Measurements from ENCODE around the gene FAM53C. TPM values are rescaled to one million over a fixed set of nuclear protein-coding genes. Genes with fewer than 3 reads are reported as not detected.

The FAM53C gene
- total RNA-seq, 1 donor from 2014 or later: 23.8 TPM

DNA sequence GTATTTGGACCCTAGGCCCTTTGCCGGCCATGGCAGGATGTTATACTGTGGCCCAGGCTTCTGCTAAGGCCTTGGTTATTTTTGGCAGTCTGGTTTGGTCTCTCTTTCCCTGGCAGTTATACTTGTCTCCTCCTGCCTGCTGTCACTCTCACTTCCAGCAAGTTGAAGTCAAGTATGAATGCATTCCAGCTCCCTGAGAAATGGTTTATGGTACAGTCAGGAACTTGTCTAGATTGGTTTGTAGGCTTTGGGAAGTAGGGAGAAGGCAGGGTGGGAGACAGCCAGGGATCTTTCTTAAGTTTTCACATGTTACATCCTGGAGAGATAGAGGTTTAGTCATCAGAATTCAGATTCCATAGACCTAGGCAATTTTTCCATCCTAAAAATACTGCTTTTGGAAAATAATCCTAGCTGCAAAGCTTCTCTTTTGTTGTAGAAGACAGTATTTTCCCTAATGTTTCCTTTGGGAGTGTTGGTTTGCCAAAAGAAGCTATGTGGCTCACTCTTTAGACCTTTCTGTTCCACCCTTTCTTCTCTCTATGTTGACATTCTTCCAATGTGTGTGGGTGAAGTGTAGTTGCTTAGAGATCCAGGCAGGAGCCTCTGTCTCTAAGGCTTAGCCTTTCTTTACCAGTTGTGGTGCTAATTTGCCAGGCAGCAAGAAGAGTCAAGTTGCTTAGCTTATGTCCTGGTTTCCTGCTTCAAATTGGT, 11.9 kb downstream of the FAM53C start:
- intact Hi-C loops (cut with DNase I): no loop called here

DNA sequence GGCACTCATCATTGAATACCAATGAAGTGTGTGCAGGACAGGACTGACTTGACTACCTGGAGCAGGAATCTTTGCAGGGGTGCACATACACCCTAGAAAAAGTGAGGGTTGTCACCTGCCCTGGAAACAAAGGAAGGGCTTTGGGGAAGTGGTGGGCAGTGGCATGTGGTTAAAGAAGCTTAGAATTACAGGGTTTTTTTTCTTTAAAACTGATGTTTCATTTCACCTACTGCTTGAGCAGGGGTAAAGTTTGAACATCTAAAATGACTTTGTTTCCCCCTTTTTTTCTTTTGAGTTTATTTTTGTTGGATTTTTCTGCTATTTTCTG, 12.5 kb downstream of the FAM53C start:
- no peak for DNase-seq (ENCODE audit: low spot score)
- intact Hi-C loops (cut with DNase I): no loop called here

More for the DNA sequence above, 11.9 kb downstream of the FAM53C start:
- no peak for DNase-seq (ENCODE audit: low spot score)

DNA sequence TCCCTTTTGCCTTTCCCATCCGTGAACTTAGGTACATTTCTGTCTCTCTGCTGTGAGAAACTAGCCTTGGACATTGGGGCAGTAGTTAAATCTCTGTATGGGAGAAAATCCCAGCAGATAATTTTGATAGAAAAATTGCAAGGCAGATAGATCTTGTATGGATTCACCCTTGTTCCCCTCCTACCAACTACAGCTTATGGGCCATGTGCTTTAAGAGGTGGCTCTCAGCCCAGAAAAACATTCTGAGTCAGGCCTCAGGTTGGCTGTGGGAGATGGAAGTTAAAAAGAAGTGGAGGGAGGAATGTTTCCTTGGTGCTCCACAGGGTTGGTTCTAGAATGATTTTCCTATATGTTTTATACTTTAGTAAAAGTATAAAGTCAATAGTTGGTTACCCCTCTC, 13.0 kb downstream of the FAM53C start:
- no peak for DNase-seq (ENCODE audit: low spot score)
- intact Hi-C loops (cut with DNase I): no loop called here

DNA sequence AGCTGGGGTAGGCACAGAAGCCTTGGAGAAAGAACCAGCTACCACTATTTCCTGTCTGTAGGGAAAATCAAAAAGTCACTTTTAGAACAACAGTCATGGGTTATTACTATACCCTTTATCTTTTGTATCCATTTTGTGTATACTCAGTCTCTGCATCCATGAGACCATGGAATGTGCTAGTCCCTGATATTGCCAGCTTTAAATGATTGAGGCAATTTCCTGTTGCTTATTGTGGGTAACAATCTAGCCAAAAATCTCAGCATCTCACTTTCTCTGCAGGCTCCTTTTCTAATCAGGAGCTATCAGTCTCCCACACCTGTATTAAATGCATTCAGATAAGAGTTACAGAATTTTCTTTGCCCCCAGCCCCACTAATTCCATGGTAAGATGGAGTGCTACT, 13.5 kb downstream of the FAM53C start:
- no peak for DNase-seq (ENCODE audit: low spot score)
- intact Hi-C loops (cut with DNase I): no loop called here

DNA sequence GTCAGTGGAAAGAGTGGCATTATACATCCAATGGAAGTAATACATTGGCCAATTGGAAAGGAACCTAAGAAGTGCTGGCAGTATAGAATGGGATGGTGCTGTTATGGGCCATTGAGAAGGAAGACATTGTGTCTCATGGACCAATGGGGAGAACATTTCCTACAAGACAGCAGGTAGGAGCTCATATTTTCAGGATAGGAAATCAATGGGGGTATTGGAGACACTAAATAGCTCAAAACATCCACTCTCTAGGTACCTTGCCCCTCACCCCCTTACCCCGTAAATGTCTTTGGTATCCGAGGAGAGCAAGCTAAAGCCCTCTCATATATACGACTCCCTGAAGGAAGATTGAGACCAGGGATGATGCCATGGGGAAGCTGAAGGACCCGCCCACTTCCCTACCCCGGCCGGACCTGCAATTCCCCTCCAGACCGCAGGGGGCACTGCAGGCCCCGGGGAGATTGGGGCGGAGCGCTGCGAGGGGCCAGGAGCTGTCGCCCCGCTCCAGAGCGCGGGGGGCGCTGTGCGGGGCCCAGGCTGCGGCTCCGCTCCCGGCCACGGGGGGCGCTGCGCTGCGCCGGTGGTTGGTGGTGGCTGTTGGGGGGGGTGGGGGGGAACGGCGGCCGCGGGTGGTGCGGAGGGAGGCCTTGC, 14.1 kb downstream of the FAM53C start, which contains the start of gene KDM3B:
KDM3B (plus strand) TSS at position 615 of the 651 bp plus-strand sequence. CDS start 111 bp downstream, outside the sequence.
- intact Hi-C loops (cut with DNase I): loop anchor here (2.0 kb wide), 1 partner anchor 13 kb away; the partner anchor contains the start of gene FAM53C
- DNase-seq (ENCODE audit: low spot score): peak; percentile 95

DNA sequence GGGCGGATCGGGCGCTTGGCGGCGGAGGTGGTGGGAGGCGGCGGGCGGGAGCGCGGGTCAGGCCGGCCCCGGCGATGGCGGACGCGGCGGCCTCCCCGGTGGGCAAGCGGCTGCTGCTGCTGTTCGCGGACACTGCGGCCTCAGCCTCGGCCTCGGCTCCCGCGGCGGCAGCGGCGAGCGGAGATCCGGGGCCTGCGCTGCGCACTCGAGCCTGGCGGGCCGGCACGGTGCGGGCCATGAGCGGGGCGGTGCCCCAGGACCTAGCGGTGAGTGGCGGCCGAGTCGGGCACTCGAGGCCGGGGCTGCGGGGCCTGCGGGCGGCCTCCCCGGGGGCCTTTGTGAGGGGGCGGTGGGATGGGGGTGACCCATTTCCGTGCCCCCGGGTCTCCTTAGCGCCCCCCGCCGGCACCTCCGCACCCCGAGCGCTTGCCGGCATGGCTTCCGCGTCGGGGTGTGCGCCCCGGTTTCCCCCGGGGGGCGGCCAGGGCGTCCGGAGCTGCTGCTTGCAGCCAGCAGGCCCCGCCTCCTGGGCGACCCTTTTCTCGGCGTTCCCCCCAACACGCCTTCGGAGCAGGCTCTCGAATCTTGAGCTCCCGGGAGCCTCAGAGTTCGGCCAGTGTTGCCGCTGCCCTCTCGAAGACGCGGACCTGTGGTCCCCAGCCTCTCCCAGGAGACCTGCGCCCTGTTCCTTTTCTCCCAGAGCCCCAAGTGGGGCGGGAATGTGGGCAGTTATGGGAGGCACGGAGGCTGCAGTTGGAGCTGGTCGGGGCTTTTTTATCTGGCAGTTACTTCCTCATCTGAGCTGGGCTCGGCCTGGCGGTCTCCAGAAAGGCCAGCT, 14.9 kb downstream of the FAM53C start:
- intact Hi-C loops (cut with DNase I): loop anchor here (2.0 kb wide), 1 partner anchor 14 kb away; the partner anchor contains the start of gene FAM53C
- DNase-seq (ENCODE audit: low spot score): peak; percentile 87

DNA sequence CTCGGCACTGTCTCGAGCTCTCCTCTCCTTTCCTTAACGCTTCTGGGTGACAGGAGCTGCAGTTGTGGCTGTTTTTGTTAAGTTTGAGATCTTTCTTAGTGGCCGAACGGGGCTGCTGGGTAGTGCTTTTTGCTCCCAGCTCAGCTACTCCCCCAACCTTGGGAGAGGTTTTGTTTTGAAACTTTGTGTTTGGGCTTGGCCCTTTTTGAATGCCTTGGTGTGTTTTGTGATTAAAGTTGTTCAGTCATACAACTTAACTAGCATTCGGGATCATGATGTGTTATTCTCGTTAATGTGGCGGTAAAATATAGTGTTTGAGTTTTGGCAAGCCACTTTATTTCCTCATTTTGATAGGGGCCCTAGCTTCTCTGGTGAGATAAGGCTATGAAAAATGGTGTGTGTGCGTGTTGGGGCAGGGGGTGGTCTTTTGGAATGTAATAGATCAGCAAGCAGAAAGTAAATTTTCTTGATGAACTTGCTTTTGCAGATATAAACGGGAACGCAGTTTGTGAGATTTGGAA, 15.6 kb downstream of the FAM53C start:
- intact Hi-C loops (cut with DNase I): loop anchor here (2.0 kb wide), 1 partner anchor 15 kb away; the partner anchor contains the start of gene FAM53C
- DNase-seq (ENCODE audit: low spot score): no peak

DNA sequence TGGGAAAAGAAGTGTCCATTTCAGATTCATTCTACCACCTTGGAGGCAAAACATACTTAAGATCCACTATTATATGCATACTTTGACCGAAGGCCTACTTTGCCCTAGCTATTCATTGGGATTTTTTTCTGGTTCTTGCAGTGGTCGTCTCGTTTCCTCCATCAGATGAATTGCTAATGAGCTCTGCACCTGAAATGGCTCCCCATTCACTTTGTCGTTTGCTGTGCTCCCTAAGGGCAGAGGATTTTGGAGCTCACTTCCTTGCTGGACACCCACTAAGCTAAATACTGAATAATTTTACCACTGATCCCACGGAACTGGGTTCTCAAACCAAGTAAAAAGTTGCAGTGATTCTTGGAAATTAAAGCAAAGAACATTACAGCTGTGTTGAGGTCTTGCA, 16.3 kb downstream of the FAM53C start:
- DNase-seq (ENCODE audit: low spot score): no peak
- intact Hi-C loops (cut with DNase I): no loop called here

DNA sequence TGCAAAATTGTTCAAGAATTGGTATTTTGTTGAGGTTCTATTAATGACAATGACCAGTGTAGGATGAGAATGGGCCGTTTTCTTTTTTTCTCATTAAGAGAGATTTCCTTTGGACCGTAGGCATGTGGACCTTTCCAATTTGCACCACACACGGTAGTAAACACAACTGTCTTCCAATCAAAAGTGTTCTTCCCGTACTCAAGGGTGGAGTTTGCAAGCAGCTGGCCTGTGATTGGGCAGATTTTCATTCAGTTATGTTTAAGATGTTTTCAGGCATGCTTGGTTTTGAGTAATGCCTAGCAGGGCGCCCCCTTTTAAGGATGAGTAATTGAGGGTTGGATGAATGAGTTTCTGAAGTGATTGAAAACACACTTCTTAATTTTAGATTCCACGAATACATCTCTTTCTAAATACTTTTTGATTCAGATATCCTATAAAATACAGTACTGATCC, 16.9 kb downstream of the FAM53C start:
- no peak for DNase-seq (ENCODE audit: low spot score)
- intact Hi-C loops (cut with DNase I): no loop called here

DNA sequence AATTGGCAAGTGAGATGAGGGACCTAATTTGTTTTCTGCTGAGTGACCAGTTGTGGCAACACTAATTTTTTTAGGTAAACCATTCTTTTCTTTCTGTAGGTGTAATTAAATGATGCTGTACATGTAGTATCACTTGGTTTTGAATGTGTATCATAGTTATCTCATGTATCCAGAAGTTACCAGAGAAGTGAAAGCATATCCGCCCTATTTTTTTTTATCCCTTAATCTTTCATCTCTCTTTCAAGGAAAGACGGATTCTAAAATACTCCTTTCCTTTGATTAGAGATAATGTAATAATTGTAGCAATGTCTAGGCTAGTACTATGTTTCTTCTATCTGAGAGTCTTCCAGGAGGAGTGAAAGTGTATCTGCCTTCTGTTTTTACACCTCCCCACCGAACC, 21.6 kb downstream of the FAM53C start:
- intact Hi-C loops (cut with DNase I): no loop called here
- no peak for DNase-seq (ENCODE audit: low spot score)

DNA sequence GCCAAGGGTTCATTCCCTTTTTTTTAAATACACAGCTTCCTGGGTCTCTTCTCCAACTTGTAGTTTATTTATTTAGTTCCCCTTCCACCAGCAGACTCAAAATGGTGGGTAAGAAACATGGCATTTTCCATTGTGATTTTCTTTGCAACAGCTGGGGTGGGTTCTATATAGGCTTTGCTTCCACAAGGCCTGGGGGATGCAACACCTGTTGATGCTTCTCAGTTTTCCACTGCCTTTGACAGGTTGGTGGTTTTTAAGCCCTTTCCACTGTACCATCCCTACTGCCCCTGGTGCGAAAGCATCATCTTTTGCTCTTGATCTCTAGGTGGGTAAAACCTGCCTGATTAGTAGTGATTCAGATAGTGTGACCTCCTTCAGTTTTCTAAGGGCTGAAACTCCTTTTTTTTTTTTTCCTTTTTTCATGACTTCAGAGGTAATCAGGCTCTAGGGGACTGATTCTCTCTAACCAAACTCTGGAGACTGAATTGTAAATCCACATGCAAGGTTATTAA, 22.9 kb downstream of the FAM53C start:
- no peak for DNase-seq (ENCODE audit: low spot score)
- intact Hi-C loops (cut with DNase I): no loop called here

DNA sequence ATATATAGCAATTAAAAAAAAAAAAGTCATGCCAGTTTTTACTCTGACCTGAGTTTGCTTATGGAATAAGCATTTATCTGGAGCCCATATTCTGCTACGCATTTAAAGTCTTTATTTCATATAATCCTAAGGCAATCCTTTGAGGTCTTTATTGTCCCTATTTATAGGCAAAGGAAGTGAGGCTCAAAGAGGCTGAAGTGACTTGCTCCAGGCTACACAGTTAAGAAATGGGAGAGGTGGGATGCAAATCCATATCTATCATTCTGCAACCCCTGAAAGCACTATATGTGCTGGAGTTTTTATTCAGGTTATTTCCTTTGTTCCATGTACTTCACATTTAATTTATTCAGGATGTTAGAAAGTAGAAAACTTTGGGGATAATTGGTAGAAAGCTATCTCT, 26.5 kb downstream of the FAM53C start:
- DNase-seq (ENCODE audit: low spot score): no peak
- intact Hi-C loops (cut with DNase I): no loop called here

DNA sequence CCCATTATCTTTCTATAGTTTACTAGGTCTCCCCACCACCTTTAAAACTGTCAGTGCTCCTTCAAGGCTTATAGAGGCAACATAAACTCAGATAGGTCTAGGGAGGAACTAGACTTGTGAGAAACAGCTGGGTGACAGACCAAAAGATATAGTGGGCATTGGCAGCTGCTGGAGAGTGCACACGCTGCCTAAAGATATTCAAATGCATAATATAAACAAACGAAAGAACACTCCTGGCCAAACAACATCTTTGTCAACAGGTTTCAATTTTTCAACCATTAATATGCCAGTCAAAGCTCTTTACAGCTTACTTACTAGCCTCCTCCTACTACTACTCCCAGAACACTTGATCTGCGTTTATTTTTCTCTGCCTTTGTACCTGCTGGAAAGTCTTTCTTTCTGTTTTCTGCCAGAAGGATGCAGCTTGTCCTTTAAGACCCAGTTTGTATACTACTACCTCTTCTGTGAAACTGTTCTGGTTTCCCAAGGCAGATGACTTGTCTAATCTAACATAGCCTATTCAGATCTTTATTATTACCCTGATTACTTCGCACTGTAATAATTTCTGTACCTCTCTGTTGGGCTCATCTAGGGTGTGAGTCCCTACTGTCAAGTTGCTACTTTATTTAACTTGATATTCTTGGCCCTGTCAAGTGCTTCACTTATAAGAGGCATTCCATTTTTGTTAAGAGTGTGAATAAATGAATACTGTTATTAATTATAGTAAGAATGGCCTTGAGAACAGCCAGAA, 28.7 kb downstream of the FAM53C start:
- intact Hi-C loops (cut with DNase I): no loop called here
- no peak for DNase-seq (ENCODE audit: low spot score)

DNA sequence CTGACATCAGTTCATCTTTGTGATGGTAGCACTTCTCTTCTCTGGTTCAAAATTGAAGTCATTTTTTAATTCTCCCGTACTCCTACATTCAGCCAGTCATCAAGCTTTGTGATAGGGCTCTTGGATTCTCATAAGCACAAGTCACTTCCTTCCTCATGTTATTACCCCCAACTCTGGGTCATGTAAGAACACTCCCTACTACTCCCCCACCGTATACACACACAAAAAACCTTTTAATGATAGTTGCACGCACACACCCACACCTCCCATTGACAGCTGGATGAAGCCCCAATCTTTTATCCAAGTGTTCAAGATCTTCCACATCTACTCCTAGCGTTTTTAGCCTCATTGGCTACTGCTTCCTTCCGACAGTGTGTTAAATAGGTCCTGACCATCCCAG, 31.2 kb downstream of the FAM53C start:
- intact Hi-C loops (cut with DNase I): no loop called here

DNA sequence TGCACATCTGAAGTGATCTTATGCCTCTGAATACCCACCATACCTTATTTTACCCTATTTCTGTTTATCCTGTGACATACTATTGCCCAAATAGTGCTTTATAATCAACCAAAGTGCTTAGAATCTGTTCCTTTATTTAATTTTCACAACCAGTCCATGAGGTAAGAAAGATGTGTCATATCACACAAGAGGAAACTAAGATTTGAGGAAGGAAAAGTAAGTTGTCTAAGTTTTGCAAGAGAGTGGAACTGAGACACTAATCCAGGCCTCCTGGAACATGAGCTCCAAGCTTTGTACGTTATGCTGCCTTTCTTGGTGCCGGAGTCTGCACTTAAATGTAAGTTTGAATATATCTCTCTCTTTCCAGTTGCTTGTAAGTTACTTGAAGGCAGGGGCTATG, 31.6 kb downstream of the FAM53C start:
- no peak for DNase-seq (ENCODE audit: low spot score)
- intact Hi-C loops (cut with DNase I): no loop called here

More for the DNA sequence above, 31.2 kb downstream of the FAM53C start:
- no peak for DNase-seq (ENCODE audit: low spot score)

DNA sequence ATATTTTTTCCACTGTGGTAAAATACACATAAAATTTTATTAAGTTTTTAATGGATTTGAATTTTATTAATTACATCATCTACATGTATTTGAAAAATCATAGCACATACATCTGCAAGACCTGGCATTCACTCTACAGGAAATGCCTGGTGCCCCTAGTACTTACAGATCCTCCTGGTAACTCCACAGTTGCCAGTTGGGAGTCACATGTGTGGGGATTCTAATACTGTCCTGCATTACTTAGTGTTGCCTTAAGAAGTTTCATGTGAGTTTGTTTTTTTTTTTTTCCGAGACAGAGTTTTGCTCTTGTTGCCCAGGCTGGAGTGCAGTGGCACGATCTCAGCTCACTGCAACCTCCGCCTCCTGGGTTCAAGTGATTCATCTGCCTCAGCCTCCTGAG, 32.5 kb downstream of the FAM53C start:
- DNase-seq (ENCODE audit: low spot score): no peak
- intact Hi-C loops (cut with DNase I): no loop called here

DNA sequence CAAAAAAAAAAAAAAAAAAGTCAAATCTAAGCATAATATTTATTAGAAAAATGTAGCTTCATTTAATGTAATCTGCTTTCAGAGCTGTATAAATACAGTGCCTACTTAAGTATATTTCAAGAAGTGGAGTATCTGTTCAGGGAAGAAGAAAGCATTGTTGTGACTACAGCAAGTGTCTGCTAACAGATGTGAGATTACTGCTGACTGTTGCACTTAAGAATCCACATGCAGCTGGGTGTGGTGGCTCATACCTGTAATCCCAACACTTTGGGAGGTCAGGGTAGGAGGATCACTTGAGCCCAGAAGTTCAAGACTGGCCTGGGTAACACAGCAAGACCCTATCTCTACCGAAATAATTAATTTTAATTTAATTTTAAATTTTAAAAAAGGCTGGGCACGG, 33.4 kb downstream of the FAM53C start:
- intact Hi-C loops (cut with DNase I): no loop called here
- DNase-seq (ENCODE audit: low spot score): no peak

DNA sequence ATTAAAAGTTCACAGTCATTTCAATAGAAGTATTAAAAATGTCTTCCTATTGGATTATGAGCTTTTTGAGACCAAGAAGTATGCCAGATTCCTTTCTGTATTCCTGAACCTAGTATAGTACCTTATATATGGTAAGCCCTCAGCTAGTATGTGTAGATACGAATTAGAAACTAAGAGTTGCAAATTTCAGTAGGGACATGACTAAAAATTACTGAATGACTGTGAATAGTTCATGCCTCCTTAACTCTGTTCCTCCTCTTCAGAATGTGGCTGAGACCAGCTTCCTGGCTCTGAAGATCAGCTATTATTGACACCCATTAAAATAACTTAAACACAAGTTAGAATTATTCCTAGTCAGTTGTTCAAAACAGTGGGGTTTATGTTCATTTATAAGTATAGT, 34.2 kb downstream of the FAM53C start:
- intact Hi-C loops (cut with DNase I): no loop called here
- DNase-seq (ENCODE audit: low spot score): no peak

DNA sequence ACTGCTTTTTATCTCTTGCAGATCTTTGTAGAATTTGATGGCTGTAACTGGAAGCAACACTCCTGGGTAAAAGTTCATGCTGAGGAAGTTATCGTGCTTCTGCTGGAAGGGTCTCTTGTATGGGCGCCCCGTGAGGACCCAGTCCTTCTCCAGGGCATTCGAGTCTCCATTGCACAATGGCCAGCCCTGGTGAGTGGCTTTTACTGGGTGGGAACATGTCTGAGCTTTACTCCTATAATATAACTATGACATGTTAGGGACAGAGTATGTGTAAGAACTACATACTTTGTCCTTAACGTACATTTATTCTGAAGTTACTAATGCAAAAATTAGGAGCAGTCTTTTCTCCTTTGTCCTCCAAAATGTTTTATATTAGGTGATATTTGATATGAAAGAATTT, 34.6 kb downstream of the FAM53C start:
- no peak for DNase-seq (ENCODE audit: low spot score)
- intact Hi-C loops (cut with DNase I): no loop called here

Data from cardiac septum (tissue), 1 donor.